HFFc6 (cell line): ENCODE measurements around the gene ZNF202. TPM values are rescaled to one million over a fixed set of nuclear protein-coding genes. Genes with fewer than 3 reads are reported as not detected.

ENCODE experiments used
- DNase-seq: peaks from one replicate; pipeline ENCODE4 v3.0.0-alpha.2; 2018
- H3K27ac Mint-ChIP-seq: 2 replicates; pipeline ENCODE4 v1.8.0; 2020; ENCODE audit warnings: mild to moderate bottlenecking, mixed read lengths
- H3K27me3 Mint-ChIP-seq: 2 replicates; pipeline ENCODE4 v1.8.0; 2021; ENCODE audit warnings: mild to moderate bottlenecking, moderate library complexity, mixed read lengths; ENCODE audit not compliant: insufficient read depth
- H3K36me3 Mint-ChIP-seq: 2 replicates; pipeline ENCODE4 v1.8.0; 2021; ENCODE audit warnings: low read depth, mixed read lengths
- H3K4me1 Mint-ChIP-seq: 2 replicates; pipeline ENCODE4 v1.8.0; 2020; ENCODE audit warnings: low read depth, mixed read lengths
- H3K4me3 Mint-ChIP-seq: 2 replicates; pipeline ENCODE4 v1.8.0; 2020; ENCODE audit warnings: mild to moderate bottlenecking, moderate library complexity, mixed read lengths
- H3K9me3 Mint-ChIP-seq: 2 replicates; pipeline ENCODE4 v1.8.0; 2020; ENCODE audit warnings: mild to moderate bottlenecking, mixed read lengths
- CTCF ChIP-seq: fragments of 200-600 bp; sonication (generic); IDR thresholded peaks from 2 replicates; pipeline ENCODE4 v1.5.0; 2021; ENCODE audit warnings: antibody characterized with exemption, mild to moderate bottlenecking
- total RNA-seq, 6 experiments: library from RNA; stranded (reverse); fragmentation: NEBNext Ultra II Directional; extraction: Animal tissue kit (Norgen Biotek cat#: 25700); gene quantifications; 2 replicates in 1 of 6; 3 replicates in 5 of 6; pipeline ENCODE4 v1.2.3, GENCODE V29; 2021

Gene ZNF202
- total RNA-seq, 6 experiments from 2014 or later, result 5.4 to 8.3 (median 6.8) TPM

GRCh38 chr11:123704341-123704740, 37.1 kb downstream of the ZNF202 start:
- no peak for TF ChIP-seq CTCF
- no peaks in the 10 kb centered on the region for H3K36me3 Mint-ChIP-seq

GRCh38 chr11:123702696-123703095, 38.8 kb downstream of the ZNF202 start:
- H3K36me3 Mint-ChIP-seq, result no peaks in the 10 kb centered on the region
- TF ChIP-seq CTCF, result no peak
- H3K27me3 Mint-ChIP-seq, result peaks cover 36% of the 10 kb centered on the region
- no peak overlapping the region for H3K27ac Mint-ChIP-seq
- H3K9me3 Mint-ChIP-seq, result no peaks in the 10 kb centered on the region
- H3K4me1 Mint-ChIP-seq, result peaks cover 7% of the 10 kb centered on the region
- no peak for DNase-seq
- no peak overlapping the region for H3K4me3 Mint-ChIP-seq

More at GRCh38 chr11:123704341-123704740, 37.1 kb downstream of the ZNF202 start:
- Mint-ChIP-seq H3K27me3 (peaks cover 23% of the 10 kb centered on the region; the same call in 1 of the 2 replicates), H3K4me3 (no peak overlapping the region), H3K27ac (no peak overlapping the region), H3K4me1 (peaks cover 7% of the 10 kb centered on the region), H3K9me3 (no peaks in the 10 kb centered on the region)
- DNase-seq, result no peak

- no peak for DNase-seq
- Mint-ChIP-seq H3K27me3 (peaks cover 41% of the 10 kb centered on the region), H3K9me3 (no peaks in the 10 kb centered on the region), H3K4me3 (no peak overlapping the region), H3K4me1 (peaks cover 1% of the 10 kb centered on the region), H3K36me3 (no peaks in the 10 kb centered on the region), H3K27ac (no peak overlapping the region)
- TF ChIP-seq CTCF, result no peak
These were observed 39.3 kb downstream of the ZNF202 start for GRCh38 chr11:123702139-123702538.

GRCh38 chr11:123700772-123701171, 40.7 kb downstream of the ZNF202 start:
- DNase-seq, result no peak
- H3K4me1 Mint-ChIP-seq, result no peaks in the 10 kb centered on the region
- no peaks in the 10 kb centered on the region for H3K9me3 Mint-ChIP-seq
- H3K36me3 Mint-ChIP-seq, result no peaks in the 10 kb centered on the region
- peaks cover 49% of the 10 kb centered on the region for H3K27me3 Mint-ChIP-seq
- no peak overlapping the region for H3K27ac Mint-ChIP-seq
- no peak overlapping the region for H3K4me3 Mint-ChIP-seq
- no peak for TF ChIP-seq CTCF

GRCh38 chr11:123698546-123699127, 42.8 kb downstream of the ZNF202 start:
- H3K27me3 Mint-ChIP-seq, result peaks cover 54% of the 10 kb centered on the region
- no peak overlapping the region for H3K27ac Mint-ChIP-seq
- no peaks in the 10 kb centered on the region for H3K36me3 Mint-ChIP-seq
- no peaks in the 10 kb centered on the region for H3K4me1 Mint-ChIP-seq
- no peak for DNase-seq
- no peak overlapping the region for H3K4me3 Mint-ChIP-seq
- no peaks in the 10 kb centered on the region for H3K9me3 Mint-ChIP-seq
- no peak for TF ChIP-seq CTCF
